GM19324 (cell line): ENCODE data around the gene ARHGAP42.
"Not testable (repeated sequence)": the region's sequence is repeated elsewhere in the genome, so short reads cannot be mapped to it uniquely, and the experiment has no call there.

ENCODE experiments used
- ATAC-seq: cut with Tn5 transposase; IDR thresholded peaks from one replicate; pipeline ENCODE4 v1.9.1; 2021; ENCODE audit warnings: mild to moderate bottlenecking, moderate library complexity; ENCODE audit not compliant: unreplicated experiment, low FRiP score

Gene ARHGAP42, protein sequence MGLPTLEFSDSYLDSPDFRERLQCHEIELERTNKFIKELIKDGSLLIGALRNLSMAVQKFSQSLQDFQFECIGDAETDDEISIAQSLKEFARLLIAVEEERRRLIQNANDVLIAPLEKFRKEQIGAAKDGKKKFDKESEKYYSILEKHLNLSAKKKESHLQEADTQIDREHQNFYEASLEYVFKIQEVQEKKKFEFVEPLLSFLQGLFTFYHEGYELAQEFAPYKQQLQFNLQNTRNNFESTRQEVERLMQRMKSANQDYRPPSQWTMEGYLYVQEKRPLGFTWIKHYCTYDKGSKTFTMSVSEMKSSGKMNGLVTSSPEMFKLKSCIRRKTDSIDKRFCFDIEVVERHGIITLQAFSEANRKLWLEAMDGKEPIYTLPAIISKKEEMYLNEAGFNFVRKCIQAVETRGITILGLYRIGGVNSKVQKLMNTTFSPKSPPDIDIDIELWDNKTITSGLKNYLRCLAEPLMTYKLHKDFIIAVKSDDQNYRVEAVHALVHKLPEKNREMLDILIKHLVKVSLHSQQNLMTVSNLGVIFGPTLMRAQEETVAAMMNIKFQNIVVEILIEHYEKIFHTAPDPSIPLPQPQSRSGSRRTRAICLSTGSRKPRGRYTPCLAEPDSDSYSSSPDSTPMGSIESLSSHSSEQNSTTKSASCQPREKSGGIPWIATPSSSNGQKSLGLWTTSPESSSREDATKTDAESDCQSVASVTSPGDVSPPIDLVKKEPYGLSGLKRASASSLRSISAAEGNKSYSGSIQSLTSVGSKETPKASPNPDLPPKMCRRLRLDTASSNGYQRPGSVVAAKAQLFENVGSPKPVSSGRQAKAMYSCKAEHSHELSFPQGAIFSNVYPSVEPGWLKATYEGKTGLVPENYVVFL

DNA sequence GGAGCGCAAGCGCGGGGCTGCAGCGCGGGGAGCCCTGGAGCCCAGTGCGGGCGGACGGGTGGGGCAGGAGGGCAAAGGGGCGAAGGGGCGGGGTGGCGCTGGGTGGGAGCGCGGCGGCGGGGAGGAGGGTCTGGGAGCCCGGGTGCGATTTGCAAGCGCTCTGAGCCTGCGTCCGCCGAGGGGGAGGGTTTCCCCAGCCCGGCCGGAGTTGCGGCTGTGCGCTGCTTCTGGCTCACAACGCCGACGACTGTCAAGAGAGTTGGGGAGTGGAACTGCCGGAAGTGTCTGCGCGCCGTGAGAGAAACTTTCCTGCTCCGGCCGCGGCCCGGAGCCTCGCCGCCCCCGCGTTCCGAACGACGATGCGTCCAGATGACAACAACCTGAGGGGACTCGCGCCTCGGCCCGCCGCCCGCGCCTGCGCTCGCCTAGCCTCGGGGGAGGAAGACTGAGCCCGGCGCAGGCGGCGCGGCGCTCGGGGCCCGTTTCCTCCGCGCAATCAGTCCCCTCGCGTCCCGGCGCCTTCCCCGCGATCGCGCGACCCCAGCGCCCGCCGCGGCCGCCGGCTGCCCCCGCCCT is at the start of gene ARHGAP42:
TSS of gene ARHGAP42 (plus strand) at position 235 of the 576 bp plus-strand sequence. CDS start 391 bp downstream, outside the sequence.
- peak; percentile 83 for ATAC-seq

DNA sequence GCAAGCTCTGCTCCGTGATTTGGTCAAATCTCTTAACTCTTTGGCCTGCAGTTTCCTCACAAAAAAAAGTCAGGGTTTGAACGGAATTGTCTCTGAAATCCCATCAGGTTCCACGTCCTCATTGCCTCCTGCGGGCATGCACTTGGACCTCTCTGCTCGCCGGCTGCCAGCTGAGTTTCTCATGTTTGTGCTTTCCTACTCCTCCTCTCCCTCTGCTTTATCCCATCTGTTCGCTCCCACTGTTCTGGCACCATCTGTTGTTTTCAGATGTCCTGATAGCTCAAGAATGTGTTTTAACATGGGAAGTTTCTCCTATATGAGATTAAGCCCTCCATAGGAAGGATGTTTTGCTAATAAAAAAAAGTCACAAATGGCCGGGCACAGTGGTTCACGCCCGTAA is 49.4 kb upstream of the ARHGAP42 start:
- no peak for ATAC-seq

DNA sequence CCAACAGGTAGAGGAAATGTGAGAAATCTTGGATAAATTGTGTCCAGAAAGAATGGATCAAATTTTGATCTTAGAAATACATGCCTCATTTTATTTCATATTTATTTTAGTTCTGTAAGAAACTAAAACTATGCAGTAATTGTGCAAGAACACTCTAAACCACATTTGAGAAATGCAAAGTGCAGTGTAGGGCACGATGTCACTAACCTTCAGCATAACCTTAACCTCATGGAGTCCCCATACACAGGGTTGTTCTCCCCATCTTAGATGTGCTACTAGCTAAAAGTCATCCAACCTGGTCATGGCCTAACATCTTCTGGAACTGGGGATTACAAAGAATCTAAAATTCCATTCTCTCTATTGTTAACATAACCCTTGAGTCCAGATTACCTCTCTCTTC is 48.4 kb upstream of the ARHGAP42 start:
- no peak for ATAC-seq

DNA sequence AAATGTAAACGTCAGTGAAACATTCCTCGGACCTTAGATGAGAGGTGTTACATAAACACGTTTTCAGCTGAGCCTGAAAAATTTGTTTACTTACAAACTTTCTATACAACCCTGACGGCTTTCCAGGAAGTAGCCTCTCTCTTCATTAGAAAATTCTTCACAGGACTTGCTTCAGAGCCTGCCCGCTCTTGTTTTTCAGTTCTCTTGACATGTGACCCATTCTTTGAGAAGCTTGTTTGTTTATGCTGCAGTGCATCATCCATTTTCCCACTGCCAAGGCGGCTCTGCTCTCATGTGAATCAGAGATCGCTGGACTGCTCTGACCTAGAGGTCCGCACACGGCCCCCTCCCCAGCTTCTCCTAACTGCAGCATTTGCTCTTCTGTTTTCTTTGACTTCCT is 47.9 kb upstream of the ARHGAP42 start:
- ATAC-seq: no peak

DNA sequence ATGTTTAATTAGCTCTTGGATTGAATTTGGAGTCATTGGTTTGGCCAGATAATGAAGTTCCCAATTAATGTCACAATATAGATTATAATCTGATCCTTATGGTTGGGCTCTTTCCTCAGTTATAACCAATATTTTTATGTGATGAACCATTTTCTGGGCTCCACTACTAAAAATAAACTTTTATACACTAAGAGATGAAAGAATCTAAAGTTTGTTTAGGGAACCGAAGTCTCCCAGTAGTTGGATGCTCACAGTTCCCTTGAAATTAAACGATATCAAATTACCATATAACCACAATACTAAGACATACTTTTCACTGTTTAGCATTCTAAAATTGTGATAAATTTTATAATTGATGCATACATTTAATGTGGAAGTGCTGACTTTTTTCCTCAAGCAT is 47.0 kb upstream of the ARHGAP42 start:
- ATAC-seq: no peak

DNA sequence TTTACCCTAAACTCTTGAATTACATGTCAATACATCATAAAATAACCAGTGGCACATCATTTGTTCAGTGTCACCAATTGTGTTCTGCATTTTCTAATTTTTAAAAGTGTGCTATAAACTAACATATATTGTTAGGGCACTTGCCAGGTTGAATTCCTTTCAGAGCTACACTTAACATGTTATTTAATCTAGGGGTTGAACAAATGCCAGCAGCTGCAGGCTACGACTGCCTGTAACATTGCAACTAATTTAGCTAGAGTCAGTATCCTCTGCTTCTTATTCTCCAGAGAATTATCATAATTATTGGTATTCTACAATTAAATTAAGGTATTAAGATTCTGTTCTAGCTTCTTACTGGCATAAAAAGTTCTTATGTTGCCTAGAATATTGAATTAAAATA is 46.4 kb upstream of the ARHGAP42 start:
- ATAC-seq: no peak

DNA sequence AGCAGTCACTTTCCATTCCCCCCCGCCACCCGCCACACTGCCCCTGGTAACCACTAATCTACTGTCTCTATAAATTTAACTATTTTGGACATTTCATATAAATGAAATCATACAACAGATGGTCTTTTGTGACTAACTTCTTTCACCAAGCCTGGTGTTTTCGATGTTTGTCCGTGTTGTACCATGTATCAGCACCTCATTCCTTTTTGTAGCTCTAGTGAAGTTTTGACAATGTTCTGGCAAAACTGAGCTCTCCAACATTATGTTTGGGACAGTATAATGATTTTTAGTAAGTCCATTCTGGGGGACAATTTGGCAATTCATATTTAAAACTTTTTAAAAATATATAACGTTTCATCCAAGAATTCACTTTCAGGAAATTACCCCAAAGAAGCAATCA is 45.6 kb upstream of the ARHGAP42 start:
- ATAC-seq: no peak

DNA sequence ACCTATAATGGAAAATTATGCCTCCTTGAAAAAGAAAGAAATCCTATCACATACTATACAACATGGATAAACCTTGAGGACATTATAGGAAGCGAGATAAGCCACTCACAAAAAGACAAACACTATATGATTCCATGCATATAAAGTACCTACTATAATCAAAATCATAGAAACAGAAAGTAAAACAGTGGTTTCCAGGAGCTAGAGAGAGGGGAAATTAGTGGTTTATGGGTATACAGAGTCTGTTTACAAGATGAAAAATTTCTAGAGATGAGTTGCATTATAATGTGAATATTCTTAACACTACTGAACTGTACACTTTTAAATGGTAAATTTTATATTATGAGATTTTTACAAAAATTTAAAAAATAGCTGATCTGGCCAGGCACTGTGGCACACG is 40.5 kb upstream of the ARHGAP42 start:
- ATAC-seq: no peak

DNA sequence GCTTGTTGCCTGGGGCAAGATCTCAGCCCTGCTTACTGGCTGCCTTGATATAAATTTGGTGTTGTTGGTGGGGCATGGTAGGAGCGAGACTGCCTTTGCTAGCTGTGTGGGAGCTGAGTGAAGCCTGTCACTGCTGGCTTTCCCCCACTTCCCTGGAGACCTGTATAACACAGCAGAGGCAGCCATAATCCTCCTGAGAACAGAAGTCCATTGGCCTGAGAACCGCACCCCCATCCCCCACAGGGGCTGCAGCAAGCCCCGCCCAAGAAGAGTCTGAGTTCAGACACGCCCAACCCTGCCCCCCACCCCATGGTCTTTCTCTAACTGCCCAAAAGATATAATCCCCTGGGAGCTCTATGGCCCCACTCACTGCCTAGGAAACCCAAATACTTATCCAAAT is 39.2 kb upstream of the ARHGAP42 start:
- ATAC-seq: no peak

DNA sequence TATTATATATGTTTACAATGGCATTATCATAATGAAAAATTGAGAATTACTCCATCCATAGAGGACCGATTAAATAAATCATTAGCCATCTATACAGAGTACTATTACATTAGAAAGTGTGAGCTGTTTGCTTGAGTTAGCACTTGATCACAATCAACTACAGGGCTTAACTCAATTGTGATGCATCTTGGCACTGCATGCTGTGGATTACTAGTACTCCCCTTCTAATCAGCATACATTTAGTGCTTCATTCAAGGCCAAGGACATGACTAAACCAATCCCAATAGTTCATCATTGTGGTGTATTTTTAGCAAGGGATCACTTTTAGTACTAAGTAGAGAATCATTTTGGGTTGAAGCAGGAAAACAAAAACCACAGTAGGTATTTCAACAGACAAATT is 23.5 kb upstream of the ARHGAP42 start:
- ATAC-seq: no peak

DNA sequence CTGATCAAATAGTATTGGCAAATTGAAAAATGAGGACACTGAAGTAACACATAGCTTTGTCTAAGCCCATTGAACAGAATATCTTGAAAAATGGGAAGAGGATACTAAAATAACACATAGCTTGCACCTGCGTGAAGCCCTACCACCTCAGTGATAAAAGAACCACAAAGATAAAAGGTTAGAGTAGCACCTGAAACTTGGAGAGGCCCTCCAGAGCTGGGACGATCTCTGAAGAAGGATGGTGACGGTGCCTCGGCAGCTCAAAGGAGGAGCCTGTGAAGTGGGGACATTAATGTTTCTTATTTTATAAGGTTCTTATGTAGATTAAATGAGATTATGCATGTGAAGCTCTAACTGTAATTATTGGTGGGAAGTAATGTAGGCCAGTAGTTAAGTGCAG is 23.1 kb upstream of the ARHGAP42 start:
- ATAC-seq: no peak

DNA sequence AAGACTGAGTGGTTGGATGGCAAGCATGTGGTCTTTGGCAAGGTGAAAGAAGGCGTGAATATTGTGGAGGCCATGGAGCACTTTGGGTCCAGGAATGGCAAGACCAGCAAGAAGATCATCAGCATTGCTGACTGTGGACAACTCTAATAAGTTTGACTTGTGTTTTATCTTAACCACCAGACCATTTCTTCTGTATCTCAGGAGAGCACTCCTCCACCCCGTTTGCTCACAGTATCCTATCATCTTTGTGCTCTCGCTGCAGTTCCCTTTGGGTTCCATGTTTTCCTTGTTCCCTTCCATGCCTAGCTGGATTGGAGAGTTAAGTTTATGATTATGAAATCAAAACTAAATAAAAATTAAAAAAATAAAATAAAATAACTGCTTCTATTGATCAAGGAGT is 20.3 kb upstream of the ARHGAP42 start:
- not testable (repeated sequence) for ATAC-seq

DNA sequence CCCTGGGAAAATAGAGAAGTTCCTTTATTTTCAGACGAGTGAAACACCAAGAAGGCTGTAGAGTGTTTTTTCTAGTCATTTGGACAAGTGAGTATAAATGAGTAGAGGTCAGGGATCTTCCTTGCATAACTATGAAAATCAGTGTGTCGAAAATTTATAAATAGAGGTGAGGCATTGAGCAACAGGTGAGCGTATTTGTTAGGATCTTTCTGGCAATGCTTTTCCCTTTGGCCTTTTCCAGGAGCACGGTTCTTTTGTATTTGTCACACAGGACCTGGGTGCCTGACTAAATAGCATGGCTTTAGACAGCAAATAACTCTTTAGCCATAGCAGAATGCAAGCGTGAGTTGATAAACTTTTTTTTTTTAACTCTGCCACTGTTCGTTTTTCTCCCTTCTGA is 19.6 kb upstream of the ARHGAP42 start:
- no peak for ATAC-seq

DNA sequence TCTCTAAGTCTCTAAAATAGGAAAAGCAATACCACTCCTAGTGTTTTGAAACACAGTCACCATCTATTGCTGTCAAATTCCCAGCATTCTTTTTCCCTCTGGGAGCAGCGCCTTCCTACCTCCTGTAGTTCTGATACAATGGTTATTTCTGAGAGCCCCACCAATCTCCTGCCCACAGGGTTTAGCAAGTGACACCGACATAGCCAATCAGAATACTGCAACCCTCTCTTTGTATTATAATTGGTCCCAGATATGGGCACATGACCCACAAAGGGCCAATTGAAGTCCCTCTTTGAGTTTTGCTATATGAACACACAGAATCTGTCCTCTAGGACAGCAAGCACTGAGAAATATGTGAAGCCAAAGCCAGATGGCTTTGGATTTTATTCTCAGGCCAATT is 16.9 kb upstream of the ARHGAP42 start:
- no peak for ATAC-seq

DNA sequence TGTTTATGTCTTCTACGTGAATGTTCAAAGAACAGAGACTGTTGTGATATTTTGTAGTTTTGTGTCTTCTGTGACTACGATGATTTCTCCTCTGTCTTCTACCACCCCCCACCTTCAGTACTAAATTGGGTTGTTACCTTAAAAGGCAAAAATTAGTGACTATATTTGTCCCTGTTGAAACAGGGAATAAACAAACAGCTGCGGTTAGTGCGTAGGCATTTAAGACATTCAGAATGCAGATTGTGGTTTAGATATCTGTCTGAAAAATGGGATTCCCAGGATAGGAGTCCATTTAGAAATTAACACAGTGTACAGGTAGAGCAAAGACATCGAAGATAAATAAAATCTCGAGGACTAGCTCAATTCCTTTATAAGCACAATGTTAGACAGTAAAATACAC is 15.6 kb upstream of the ARHGAP42 start:
- ATAC-seq: no peak

DNA sequence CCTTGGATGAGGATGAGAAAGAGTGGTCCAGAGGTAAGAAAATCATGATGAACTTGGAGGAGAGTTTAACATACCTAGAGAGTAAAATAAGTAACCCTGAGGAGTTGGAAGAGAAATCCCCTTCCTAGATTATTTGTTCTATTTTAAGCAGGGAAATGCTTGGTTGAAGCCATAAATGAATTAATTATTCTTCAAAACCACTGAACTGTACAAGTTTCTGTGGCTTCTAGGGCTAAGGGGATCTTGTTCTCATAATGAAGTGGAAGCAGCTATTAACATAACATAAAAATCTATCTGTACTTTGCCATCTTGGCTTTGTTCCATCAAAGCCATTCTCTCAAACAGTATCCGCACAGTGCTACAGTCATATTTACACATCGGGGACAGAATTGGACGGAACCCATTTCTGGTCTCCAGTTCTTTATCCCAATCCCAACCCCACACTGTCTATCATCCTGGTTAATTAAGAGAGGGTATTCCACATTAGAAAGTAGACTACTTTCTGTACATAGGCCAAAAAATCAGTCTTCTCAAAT is 14.5 kb upstream of the ARHGAP42 start:
- ATAC-seq: no peak

DNA sequence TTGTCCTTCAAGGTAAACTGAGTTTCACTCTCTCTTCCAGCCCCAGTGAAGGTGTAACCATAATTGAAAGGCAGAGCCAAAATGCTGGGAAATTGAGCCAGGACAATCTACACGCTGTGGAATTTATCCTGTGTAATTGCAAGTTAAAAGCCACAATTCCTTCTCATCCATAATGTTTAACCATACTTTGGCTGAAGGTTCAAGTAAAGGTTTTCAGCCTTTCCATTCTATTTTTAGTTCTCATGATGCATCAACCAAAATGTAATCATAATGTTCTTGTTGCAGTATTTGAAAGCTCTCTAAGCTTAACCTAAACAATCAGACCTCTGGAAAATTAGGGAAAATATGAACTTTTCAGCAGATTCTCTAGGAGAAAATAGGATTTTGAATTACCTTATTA is 14.0 kb upstream of the ARHGAP42 start:
- ATAC-seq: no peak

DNA sequence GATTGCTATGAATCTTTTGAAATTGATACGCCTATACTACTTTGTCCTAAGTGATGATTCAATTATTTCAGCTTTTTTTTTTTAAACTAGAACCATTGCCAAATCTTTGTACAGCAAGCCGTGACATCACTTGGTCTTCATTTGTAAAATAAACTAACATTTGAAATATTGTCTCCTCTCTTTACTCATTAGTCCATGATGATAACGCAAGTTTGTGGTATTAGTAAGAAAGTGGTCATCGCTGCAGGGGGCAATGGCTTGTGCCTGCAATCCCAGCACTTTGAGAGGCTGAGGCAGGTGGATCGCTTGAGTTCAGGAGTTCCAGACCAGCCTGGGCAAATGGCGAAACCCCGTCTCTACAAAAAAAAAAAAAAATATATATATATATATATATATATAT is 12.9 kb upstream of the ARHGAP42 start:
- ATAC-seq: no peak

DNA sequence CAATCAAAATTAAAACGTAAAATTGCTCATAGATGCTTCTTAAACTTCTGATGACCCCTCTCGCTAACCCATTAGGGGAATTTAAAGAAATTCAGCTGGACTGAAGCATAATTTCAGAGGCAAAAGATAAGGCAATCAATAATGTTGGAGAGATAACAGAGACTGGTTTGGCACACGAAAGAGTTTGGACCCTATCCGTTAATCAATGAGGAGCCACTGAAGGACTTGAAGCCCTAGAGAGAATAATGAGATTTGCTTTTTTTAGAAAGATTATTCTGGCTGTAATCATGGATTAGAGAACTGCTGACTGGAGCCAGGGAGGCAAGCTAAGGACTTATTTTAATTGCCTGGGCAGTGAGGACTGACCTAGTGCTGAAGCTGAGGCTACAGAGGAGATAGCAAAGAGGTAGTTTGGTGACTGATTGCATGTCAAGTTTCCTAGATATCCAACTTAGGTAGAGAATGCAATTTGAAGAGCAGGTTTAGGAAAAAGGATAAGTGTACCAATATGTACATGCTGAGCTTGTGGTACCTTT is 11.9 kb upstream of the ARHGAP42 start:
- ATAC-seq: no peak

DNA sequence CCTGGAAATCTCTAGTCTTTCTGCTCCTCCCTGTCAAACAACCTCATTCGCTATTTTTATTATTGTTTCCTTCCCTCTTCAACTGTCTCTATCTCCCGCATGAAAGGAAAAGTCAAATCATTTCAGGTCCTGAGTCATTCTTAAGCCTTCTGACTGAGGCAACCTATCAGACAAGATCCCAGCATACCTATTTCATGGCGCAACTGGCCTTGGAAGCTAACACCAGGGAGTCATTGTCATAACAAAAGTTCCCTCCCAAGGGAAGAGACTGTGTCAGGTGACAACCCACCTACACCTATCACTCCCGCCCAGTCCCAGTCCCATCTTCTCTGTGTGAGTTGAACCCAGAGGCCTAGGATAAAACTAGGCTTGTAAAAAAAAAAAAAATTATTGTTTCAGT is 10.2 kb upstream of the ARHGAP42 start:
- ATAC-seq: no peak

DNA sequence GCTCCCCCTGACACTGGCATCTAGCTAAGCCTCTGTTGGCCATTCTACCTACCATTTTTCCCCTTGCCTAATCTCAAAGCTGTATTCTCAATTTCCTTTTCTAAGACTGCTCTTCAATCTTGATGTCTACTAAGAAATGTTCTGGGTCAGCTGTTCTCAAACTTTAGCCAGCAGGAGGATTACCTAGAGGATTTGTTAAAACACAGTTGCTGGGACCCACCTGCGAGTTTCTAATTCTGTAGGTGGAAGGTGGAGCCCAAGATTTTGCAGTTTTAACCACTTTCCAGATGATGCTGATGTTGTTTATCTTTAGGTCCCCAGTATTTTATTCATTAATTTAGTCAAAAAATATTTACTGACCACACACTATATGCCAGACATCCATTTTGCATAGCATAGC is 9.3 kb upstream of the ARHGAP42 start:
- no peak for ATAC-seq
